ENCODE measurements around the gene HHIPL1.

- TF ChIP-seq GATA2 (IDR thresholded peaks at IDR 0.05; ENCODE audit: low read depth, low read length), result no peak
- no peak for TF ChIP-seq GATA3 (IDR thresholded peaks at IDR 0.05; ENCODE audit: low read depth, low read length)
Measured at GRCh38 chr14:99699861-99700260, 54.9 kb downstream of the HHIPL1 start.
